Keratinocyte (primary cell): ENCODE results near the gene S100A10. TPM values are rescaled to one million over a fixed set of nuclear protein-coding genes. Genes with fewer than 3 reads are reported as not detected.

Source experiments
- DNase-seq: peaks from one replicate; pipeline ENCODE4 v3.0.0-alpha.2; 2011; ENCODE audit warnings: low read depth, missing footprints, low spot score
- FAIRE-seq: peaks from 2 replicates; lab custom pipeline; 2011; peaks lifted over from hg19 to GRCh38; lab: Jason Lieb, UNC
- H2AFZ ChIP-seq: 2 replicates; pipeline ENCODE4 v1.6.0; 2012; ENCODE audit warnings: low read length, control low read depth, inconsistent platforms; ENCODE audit not compliant: control insufficient read depth
- H3K27ac ChIP-seq: 2 replicates; pipeline ENCODE4 v1.5.1; 2011; ENCODE audit warnings: low read length; ENCODE audit not compliant: control insufficient read depth, insufficient read depth
- H3K27me3 ChIP-seq: 3 replicates; pipeline ENCODE4 v1.6.0; 2011; ENCODE audit warnings: low read length; ENCODE audit not compliant: control insufficient read depth, insufficient read depth; ENCODE audit errors: extremely low read depth
- H3K36me3 ChIP-seq, 2 experiments: 2 replicates in 1 of 2; 3 replicates in 1 of 2; pipeline ENCODE4 v1.5.1; 2011; ENCODE audit warnings: low read length in 2 of 2, mild to moderate bottlenecking in 1 of 2; ENCODE audit not compliant: control insufficient read depth in 2 of 2, insufficient read depth in 2 of 2; ENCODE audit errors: extremely low read depth in 1 of 2
- H3K4me1 ChIP-seq: 3 replicates; pipeline ENCODE4 v1.5.1; 2011; ENCODE audit warnings: low read length; ENCODE audit not compliant: control insufficient read depth, insufficient read depth; ENCODE audit errors: extremely low read depth
- H3K4me2 ChIP-seq: 3 replicates; pipeline ENCODE4 v1.6.0; 2011; ENCODE audit warnings: low read depth, low read length; ENCODE audit not compliant: control insufficient read depth, insufficient read depth; ENCODE audit errors: extremely low read depth
- H3K4me3 ChIP-seq, 3 experiments: fragments of 200-600 bp in 1 of 3; sonication (generic) in 1 of 3; 2 replicates in 2 of 3; 3 replicates in 1 of 3; pipeline ENCODE4 v1.5.1; 2011 to 2016; ENCODE audit warnings: low read length in 3 of 3, mild to moderate bottlenecking in 3 of 3, control low read depth in 2 of 3, inconsistent platforms in 1 of 3, low read depth in 1 of 3, mixed read lengths in 1 of 3, mixed run types in 1 of 3, moderate library complexity in 1 of 3; ENCODE audit not compliant: control insufficient read depth in 2 of 3, insufficient read depth in 2 of 3; ENCODE audit errors: extremely low read depth in 1 of 3
- H3K79me2 ChIP-seq: 2 replicates; pipeline ENCODE4 v1.6.0; 2012; ENCODE audit warnings: low read length; ENCODE audit not compliant: control insufficient read depth, insufficient read depth
- H3K9ac ChIP-seq: 3 replicates; pipeline ENCODE4 v1.6.0; 2011; ENCODE audit warnings: low read length; ENCODE audit not compliant: control insufficient read depth, insufficient read depth; ENCODE audit errors: extremely low read depth
- H3K9me1 ChIP-seq: 3 replicates; pipeline ENCODE4 v1.6.0; 2011; ENCODE audit warnings: low read length; ENCODE audit not compliant: control insufficient read depth, insufficient read depth; ENCODE audit errors: extremely low read depth
- H3K9me3 ChIP-seq: 2 replicates; pipeline ENCODE4 v1.5.1; 2012; ENCODE audit warnings: low read depth, low read length; ENCODE audit not compliant: control insufficient read depth
- H4K20me1 ChIP-seq: 3 replicates; pipeline ENCODE4 v1.6.0; 2011; ENCODE audit warnings: low read length; ENCODE audit not compliant: control insufficient read depth, insufficient read depth; ENCODE audit errors: extremely low read depth
- CTCF ChIP-seq, 3 experiments: IDR thresholded peaks in 1 of 3; conservative IDR thresholded peaks in 1 of 3; optimal IDR thresholded peaks in 1 of 3; 2 replicates in 2 of 3; 3 replicates in 1 of 3; pipeline versions ENCODE3 to v1.5.1; 2011; ENCODE audit warnings: low read length in 3 of 3, mild to moderate bottlenecking in 3 of 3, moderate library complexity in 2 of 3, control low read depth in 1 of 3, inconsistent platforms in 1 of 3; ENCODE audit not compliant: insufficient read depth in 2 of 3; ENCODE audit errors: extremely low read depth in 1 of 3
- EZH2 ChIP-seq: IDR thresholded peaks from one replicate; pipeline ENCODE4 v1.6.1; 2012; ENCODE audit warnings: inconsistent platforms, mild to moderate bottlenecking, low read length, moderate library complexity
- dilution Hi-C: fragments of 300-500 bp; cut with MboI; formaldehyde crosslinking; loops from one replicate; pipeline ENCODE4 v1.7.0; 2020; ENCODE audit warnings: low sequenced_read_pairs; ENCODE audit not compliant: extremely low pct_ligation_motif_present
- polyA plus RNA-seq, 5 experiments: library from polyadenylated mRNA; depleted of rRNA in 3 of 5; stranded (reverse) in 3 of 5; stranded (forward) in 1 of 5; unstranded in 1 of 5; fragments of >200 nt; gene quantifications; 1 replicate in 1 of 5; 2 replicates in 3 of 5; 3 replicates in 1 of 5; pipeline versions ENCODE4 v1.2.1 to v1.2.3, GENCODE V29; 2011 to 2012; ENCODE audit warnings: missing spikeins in 2 of 5, low read depth in 1 of 5, low replicate concordance in 1 of 5

The S100A10 gene
- polyA plus RNA-seq, 1 donor (not counting 4 experiments of a cell fraction or from before 2014, with no cell fraction given): 1,061 TPM

GRCh38 chr1:151968791-151969399 is 24.8 kb downstream of the S100A10 start:
- no peaks in the 10 kb centered on the region for H3K9me3 ChIP-seq
- dilution Hi-C loops: no loop called here
- no peak overlapping the region for H3K4me3 ChIP-seq
- H3K9me1 ChIP-seq: no peaks in the 10 kb centered on the region
- no peaks in the 10 kb centered on the region for H3K36me3 ChIP-seq
- DNase-seq: no peak
- TF ChIP-seq CTCF (optimal IDR thresholded peaks at IDR 0.05 in 1 of 3, IDR thresholded peaks at IDR 0.05 in 1 of 3, conservative IDR thresholded peaks at IDR 0.05 in 1 of 3; ENCODE audit: extremely low read depth in 1 of 3, insufficient read depth in 2 of 3, low read length in 3 of 3) (peak in 1 of 3 experiments; percentile 34), EZH2 (no peak)
- no peaks in the 10 kb centered on the region for H4K20me1 ChIP-seq
- peak overlapping the region; percentile 46 for H3K4me2 ChIP-seq
- H3K79me2 ChIP-seq: no peaks in the 10 kb centered on the region
- no peaks in the 10 kb centered on the region for H3K27me3 ChIP-seq
- FAIRE-seq: peak; percentile 34
- peak overlapping the region; percentile 78 for H3K27ac ChIP-seq
- peaks cover 73% of the 10 kb centered on the region for H3K4me1 ChIP-seq
- H3K9ac ChIP-seq: peak overlapping the region; percentile 32
- H2AFZ ChIP-seq: no peak overlapping the region

DNA sequence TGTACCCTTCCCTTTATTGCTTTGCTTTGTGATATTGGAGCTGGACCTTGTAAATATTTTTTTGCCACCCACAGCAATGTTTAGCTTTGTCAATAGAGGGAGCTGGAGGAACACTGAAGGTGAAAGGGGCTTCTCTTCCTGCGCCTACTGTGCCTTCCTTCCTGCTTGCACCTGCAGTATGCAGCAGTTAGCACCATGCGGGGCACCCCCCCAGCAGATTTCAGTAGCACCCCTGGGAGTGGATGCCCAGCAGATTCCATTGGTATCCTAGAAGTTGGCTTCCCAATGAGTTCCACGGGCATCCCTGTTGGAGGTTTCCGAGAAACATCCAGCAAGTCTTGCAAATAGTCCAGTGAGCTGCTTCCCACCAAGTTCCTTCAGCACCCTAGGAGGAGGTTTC is 25.6 kb downstream of the S100A10 start:
- Histone ChIP-seq H3K36me3 (no peaks in the 10 kb centered on the region), H3K4me2 (no peak overlapping the region), H4K20me1 (no peaks in the 10 kb centered on the region), H3K27me3 (no peaks in the 10 kb centered on the region), H3K27ac (peak overlapping the region; percentile 78), H2AFZ (no peak overlapping the region), H3K9me1 (no peaks in the 10 kb centered on the region), H3K4me1 (peaks cover 71% of the 10 kb centered on the region), H3K4me3 (no peak overlapping the region), H3K9me3 (no peaks in the 10 kb centered on the region), H3K79me2 (no peaks in the 10 kb centered on the region), H3K9ac (no peak overlapping the region)
- dilution Hi-C loops: no loop called here
- no peak for DNase-seq
- FAIRE-seq: peak; percentile 88
- TF ChIP-seq EZH2: no peak
- peak; percentile 77 to 94 (median 90) for TF ChIP-seq CTCF (optimal IDR thresholded peaks at IDR 0.05 in 1 of 3, IDR thresholded peaks at IDR 0.05 in 1 of 3, conservative IDR thresholded peaks at IDR 0.05 in 1 of 3; ENCODE audit: extremely low read depth in 1 of 3, insufficient read depth in 2 of 3, low read length in 3 of 3)
